Measurements from ENCODE around the gene NHLH1. TPM values are rescaled to one million over a fixed set of nuclear protein-coding genes. Genes with fewer than 3 reads are reported as not detected.

The NHLH1 gene
- total RNA-seq, 2 experiments from 2014 or later = 0.63 to 0.68 TPM

GRCh38 chr1:160342526-160342925, 24.3 kb upstream of the NHLH1 start:
- intact Hi-C loops (cut with micrococcal nuclease; ENCODE audit: unreplicated experiment) = loop anchor here (2.0 to 5.0 kb wide), 2 partner anchors 58 to 265 kb away; partner anchors contain the start of gene PEX19
- peak; percentile 48 for DNase-seq (ENCODE audit: low spot score)
- TF ChIP-seq EZH2phosphoT487 (IDR thresholded peaks at IDR 0.05; ENCODE audit: borderline replicate concordance, low read depth, low read length) = no peak
- no peak for TF ChIP-seq CTCF (conservative IDR thresholded peaks at IDR 0.05; ENCODE audit: low read length)
- Histone ChIP-seq H3K4me1 (ENCODE audit: insufficient read depth, low read length, poor library complexity, severe bottlenecking) (peaks cover 43% of the 10 kb centered on the region), H3K27ac (ENCODE audit: low read depth, low read length, poor library complexity, severe bottlenecking) (peak overlapping the region; percentile 60), H4K20me1 (ENCODE audit: insufficient read depth, low read length) (peaks cover 15% of the 10 kb centered on the region; the same call in 1 of the 2 replicates), H3K4me3 (ENCODE audit: low read depth, low read length, poor library complexity, severe bottlenecking) (peak overlapping the region; percentile 87), H3K79me2 (ENCODE audit: insufficient read depth, low read depth, low read length) (peaks cover 53% of the 10 kb centered on the region), H3K9me2 (ENCODE audit: insufficient read depth, low read length) (no peaks in the 10 kb centered on the region), H3K36me3 (ENCODE audit: insufficient read depth, low read length) (peaks cover 59% of the 10 kb centered on the region), H2AFZ (ENCODE audit: low read length) (peak overlapping the region; percentile 82; the same call in 1 of the 2 replicates), H3K9me3 (ENCODE audit: low read length) (no peaks in the 10 kb centered on the region), H3K4me2 (ENCODE audit: low read length) (peak overlapping the region; percentile 85)
- CTCF ChIA-PET (ENCODE audit: unreplicated experiment) = no interaction called here
- POLR2A ChIA-PET = interaction anchor here (0.9 kb wide), 1 partner anchor 138 kb away, joined by 3 read pairs; no protein-coding TSS in a partner anchor
- TSS peak; percentile 75 for BruUV-seq (replicated peaks)

- intact Hi-C loops (cut with micrococcal nuclease; ENCODE audit: unreplicated experiment) = loop anchor here (2.0 to 5.0 kb wide), 2 partner anchors 58 to 264 kb away; partner anchors contain the start of gene PEX19
- Histone ChIP-seq H3K4me2 (ENCODE audit: low read length) (peak within 1 kb of the TSS; percentile 85), H3K27ac (ENCODE audit: low read depth, low read length, poor library complexity, severe bottlenecking) (peak within 1 kb of the TSS; percentile 60), H3K9me3 (ENCODE audit: low read length) (no peaks in the 10 kb centered on the region), H3K79me2 (ENCODE audit: insufficient read depth, low read depth, low read length) (peaks cover 53% of the 10 kb centered on the region), H3K9me2 (ENCODE audit: insufficient read depth, low read length) (no peaks in the 10 kb centered on the region), H3K36me3 (ENCODE audit: insufficient read depth, low read length) (peaks cover 57% of the 10 kb centered on the region), H3K4me1 (ENCODE audit: insufficient read depth, low read length, poor library complexity, severe bottlenecking) (peaks cover 44% of the 10 kb centered on the region), H2AFZ (ENCODE audit: low read length) (peak within 1 kb of the TSS; percentile 82), H3K4me3 (ENCODE audit: low read depth, low read length, poor library complexity, severe bottlenecking) (peak within 1 kb of the TSS; percentile 87), H4K20me1 (ENCODE audit: insufficient read depth, low read length) (peaks cover 15% of the 10 kb centered on the region; the same call in 1 of the 2 replicates)
- ChIA-PET CTCF (ENCODE audit: unreplicated experiment) (interaction anchor here (1.7 kb wide), 1 partner anchor 11 kb away, joined by 4 read pairs; no protein-coding TSS in a partner anchor), POLR2A (interaction anchor here (0.6 to 1.2 kb wide), 9 partner anchors 9 to 430 kb away, joined by 3 to 9 read pairs (median 3); partner anchors contain the start of gene PEX19)
- no TSS peak for BruUV-seq (replicated peaks)
- TF ChIP-seq EZH2phosphoT487 (IDR thresholded peaks at IDR 0.05; ENCODE audit: borderline replicate concordance, low read depth, low read length) (no peak), CTCF (conservative IDR thresholded peaks at IDR 0.05; ENCODE audit: low read length) (no peak)
- peak; percentile 97 for DNase-seq (ENCODE audit: low spot score)
Observed at GRCh38 chr1:160342953-160343869, 23.7 kb upstream of the NHLH1 start, which contains the start of the genes COPA and NCSTN. COPA (minus strand) TSS chr1:160343250; CDS start chr1:160343170, 80 bp downstream. NCSTN (plus strand) TSS chr1:160343383; CDS start chr1:160343397, 14 bp downstream.

All from OCI-LY7 (cell line).